HepG2 (cell line): Measurements from ENCODE around the gene STXBP4. TPM values are rescaled to one million over a fixed set of nuclear protein-coding genes. Genes with fewer than 3 reads are reported as not detected.

Source experiments
- CHD2 ChIP-seq: IDR thresholded peaks from 2 replicates; pipeline ENCODE4 v1.6.1; 2011; ENCODE audit warnings: low read depth, low read length, improper control_type of control experiment
- FOXC1 ChIP-seq: sonication (generic); formaldehyde crosslinking; IDR thresholded peaks from 2 replicates; pipeline ENCODE4 v1.8.0; 2022; ENCODE audit warnings: mild to moderate bottlenecking, missing genetic modification reagents, borderline replicate concordance
- RAD21 ChIP-seq: fragments of 450-650 bp; formaldehyde crosslinking; IDR thresholded peaks from 2 replicates; pipeline ENCODE4 v1.5.0; 2020; ENCODE audit warnings: mild to moderate bottlenecking
- SRY ChIP-seq: sonication (generic); formaldehyde crosslinking; IDR thresholded peaks from 2 replicates; pipeline ENCODE4 v1.8.0; 2022; ENCODE audit warnings: mild to moderate bottlenecking, missing genetic modification reagents
- ZFP36L1 ChIP-seq: sonication (generic); formaldehyde crosslinking; IDR thresholded peaks from 2 replicates; pipeline ENCODE4 v1.8.0; 2022; ENCODE audit warnings: mild to moderate bottlenecking, missing genetic modification reagents, moderate library complexity
- ZNF136 ChIP-seq: sonication (generic); formaldehyde crosslinking; IDR thresholded peaks from 2 replicates; pipeline ENCODE4 v1.8.1; 2022; ENCODE audit warnings: low read depth, mild to moderate bottlenecking, moderate library complexity, missing genetic modification reagents
- ZNF530 ChIP-seq: sonication (generic); formaldehyde crosslinking; IDR thresholded peaks from 2 replicates; pipeline ENCODE4 v1.5.0; 2020; ENCODE audit warnings: low read depth, mild to moderate bottlenecking, missing genetic modification reagents
- ZNF556 ChIP-seq: sonication (generic); formaldehyde crosslinking; IDR thresholded peaks from 2 replicates; pipeline ENCODE4 v1.4.0; 2020; ENCODE audit warnings: mild to moderate bottlenecking, missing genetic modification reagents, borderline replicate concordance
- polyA plus RNA-seq, 8 experiments: library from polyadenylated mRNA; depleted of rRNA in 3 of 8; stranded (reverse) in 7 of 8; unstranded in 1 of 8; fragments of >200 nt; fragmentation: Illumina TruSeq in 4 of 8; extraction: Trizol in 4 of 8; gene quantifications; 2 replicates each; pipeline versions ENCODE4 v1.2.1 to v1.2.3, GENCODE V29; 2011 to 2016; ENCODE audit warnings: low read depth in 4 of 8, missing spikeins in 1 of 8, mixed read lengths in 1 of 8; ENCODE audit not compliant: insufficient read depth in 1 of 8
- total RNA-seq, 5 experiments: library from RNA; depleted of rRNA; stranded (reverse); fragments of >200 nt; fragmentation: Illumina TruSeq; extraction: Trizol; gene quantifications; 2 replicates each; pipeline ENCODE4 v1.2.3, GENCODE V29; 2016; ENCODE audit warnings: low read depth in 1 of 5
- TF ChIP-seq, protein P1 (sequence below): sonication (generic); formaldehyde crosslinking; IDR thresholded peaks from 2 replicates; pipeline ENCODE4 v1.5.0; 2020; ENCODE audit warnings: missing genetic modification reagents, mild to moderate bottlenecking, borderline replicate concordance
- TF ChIP-seq, protein P2 (sequence below): sonication (generic); formaldehyde crosslinking; IDR thresholded peaks from 2 replicates; pipeline ENCODE4 v1.5.1; 2020; ENCODE audit warnings: mild to moderate bottlenecking, moderate library complexity, missing genetic modification reagents
- TF ChIP-seq, protein P3 (sequence below): sonication (generic); formaldehyde crosslinking; IDR thresholded peaks from 2 replicates; pipeline ENCODE4 v1.8.1; 2023; ENCODE audit warnings: mild to moderate bottlenecking, missing genetic modification reagents
- TF ChIP-seq, protein P4 (sequence below): sonication (generic); formaldehyde crosslinking; IDR thresholded peaks from 2 replicates; pipeline ENCODE4 v1.4.0; 2020; ENCODE audit warnings: mild to moderate bottlenecking, missing genetic modification reagents
- TF ChIP-seq, protein P5 (sequence below): sonication (generic); formaldehyde crosslinking; IDR thresholded peaks from 2 replicates; pipeline ENCODE4 v1.5.0; 2020; ENCODE audit warnings: missing genetic modification reagents
- TF ChIP-seq, protein P6 (sequence below): sonication (generic); formaldehyde crosslinking; IDR thresholded peaks from 2 replicates; pipeline ENCODE4 v1.5.1; 2020; ENCODE audit warnings: mild to moderate bottlenecking, missing genetic modification reagents
- TF ChIP-seq, protein P7 (sequence below): sonication (generic); formaldehyde crosslinking; IDR thresholded peaks from 2 replicates; pipeline ENCODE4 v1.4.0; 2020; ENCODE audit warnings: missing genetic modification reagents

The STXBP4 gene
- total and polyA plus RNA-seq, 2 of the 13 experiments (the other 11 are each of a cell fraction or from before 2014, with no cell fraction given), result 8.5 to 36.1 TPM

DNA sequence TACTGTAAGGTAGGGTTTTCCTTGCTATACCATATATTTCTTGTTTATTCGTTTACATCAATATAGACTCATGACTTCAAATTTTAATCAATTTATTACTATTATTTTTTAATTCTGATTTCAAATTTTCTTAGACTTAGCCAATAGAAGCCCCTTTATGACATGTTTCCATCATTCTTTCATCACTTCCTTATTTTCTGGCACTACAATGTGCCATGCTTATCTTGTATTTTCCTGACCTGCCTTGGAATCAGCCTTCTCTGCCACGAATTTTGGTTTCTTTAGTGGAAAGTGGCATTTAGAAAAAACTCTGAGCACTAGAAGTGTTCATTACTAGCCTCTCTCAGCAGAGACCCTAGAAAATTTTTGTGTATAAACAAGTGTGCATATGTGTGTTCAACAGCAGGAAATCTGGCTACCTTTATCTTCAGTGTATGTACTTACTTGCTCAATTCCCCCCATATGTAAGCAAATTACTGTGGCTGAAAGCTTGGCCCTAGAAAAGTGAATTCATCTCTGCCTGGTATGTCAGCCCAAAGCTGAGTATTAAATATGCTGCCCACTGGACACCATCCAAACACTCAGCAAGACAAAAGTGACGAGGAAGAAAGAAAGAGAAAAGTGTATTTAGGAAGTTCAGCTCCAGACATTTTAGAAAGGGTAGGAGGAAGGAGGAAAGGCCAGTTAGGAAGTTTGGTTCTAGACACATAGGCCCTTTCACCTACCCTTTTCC lies 4.0 kb downstream of the STXBP4 start (continued):
- TF ChIP-seq, protein P1, sequence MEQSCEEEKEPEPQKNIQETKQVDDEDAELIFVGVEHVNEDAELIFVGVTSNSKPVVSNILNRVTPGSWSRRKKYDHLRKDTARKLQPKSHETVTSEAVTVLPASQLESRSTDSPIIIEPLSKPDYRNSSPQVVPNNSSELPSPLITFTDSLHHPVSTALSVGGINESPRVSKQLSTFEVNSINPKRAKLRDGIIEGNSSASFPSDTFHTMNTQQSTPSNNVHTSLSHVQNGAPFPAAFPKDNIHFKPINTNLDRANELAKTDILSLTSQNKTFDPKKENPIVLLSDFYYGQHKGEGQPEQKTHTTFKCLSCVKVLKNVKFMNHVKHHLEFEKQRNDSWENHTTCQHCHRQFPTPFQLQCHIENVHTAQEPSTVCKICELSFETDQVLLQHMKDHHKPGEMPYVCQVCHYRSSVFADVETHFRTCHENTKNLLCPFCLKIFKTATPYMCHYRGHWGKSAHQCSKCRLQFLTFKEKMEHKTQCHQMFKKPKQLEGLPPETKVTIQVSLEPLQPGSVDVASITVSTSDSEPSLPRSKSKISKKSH (CRISPR knock-in tag), result no peak
- TF ChIP-seq CHD2 (no peak), ZNF136 (CRISPR knock-in tag) (no peak), FOXC1 (CRISPR knock-in tag) (peak; percentile 33; the same call in 1 of the 2 replicates), ZFP36L1 (CRISPR knock-in tag) (no peak), SRY (CRISPR knock-in tag) (no peak), ZNF556 (CRISPR knock-in tag) (no peak), RAD21 (CRISPR knock-in tag) (no peak), ZNF530 (CRISPR knock-in tag) (no peak)
- TF ChIP-seq, protein P2, sequence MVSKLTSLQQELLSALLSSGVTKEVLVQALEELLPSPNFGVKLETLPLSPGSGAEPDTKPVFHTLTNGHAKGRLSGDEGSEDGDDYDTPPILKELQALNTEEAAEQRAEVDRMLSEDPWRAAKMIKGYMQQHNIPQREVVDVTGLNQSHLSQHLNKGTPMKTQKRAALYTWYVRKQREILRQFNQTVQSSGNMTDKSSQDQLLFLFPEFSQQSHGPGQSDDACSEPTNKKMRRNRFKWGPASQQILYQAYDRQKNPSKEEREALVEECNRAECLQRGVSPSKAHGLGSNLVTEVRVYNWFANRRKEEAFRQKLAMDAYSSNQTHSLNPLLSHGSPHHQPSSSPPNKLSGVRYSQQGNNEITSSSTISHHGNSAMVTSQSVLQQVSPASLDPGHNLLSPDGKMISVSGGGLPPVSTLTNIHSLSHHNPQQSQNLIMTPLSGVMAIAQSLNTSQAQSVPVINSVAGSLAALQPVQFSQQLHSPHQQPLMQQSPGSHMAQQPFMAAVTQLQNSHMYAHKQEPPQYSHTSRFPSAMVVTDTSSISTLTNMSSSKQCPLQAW, result peak; percentile 74
- TF ChIP-seq, protein P3, sequence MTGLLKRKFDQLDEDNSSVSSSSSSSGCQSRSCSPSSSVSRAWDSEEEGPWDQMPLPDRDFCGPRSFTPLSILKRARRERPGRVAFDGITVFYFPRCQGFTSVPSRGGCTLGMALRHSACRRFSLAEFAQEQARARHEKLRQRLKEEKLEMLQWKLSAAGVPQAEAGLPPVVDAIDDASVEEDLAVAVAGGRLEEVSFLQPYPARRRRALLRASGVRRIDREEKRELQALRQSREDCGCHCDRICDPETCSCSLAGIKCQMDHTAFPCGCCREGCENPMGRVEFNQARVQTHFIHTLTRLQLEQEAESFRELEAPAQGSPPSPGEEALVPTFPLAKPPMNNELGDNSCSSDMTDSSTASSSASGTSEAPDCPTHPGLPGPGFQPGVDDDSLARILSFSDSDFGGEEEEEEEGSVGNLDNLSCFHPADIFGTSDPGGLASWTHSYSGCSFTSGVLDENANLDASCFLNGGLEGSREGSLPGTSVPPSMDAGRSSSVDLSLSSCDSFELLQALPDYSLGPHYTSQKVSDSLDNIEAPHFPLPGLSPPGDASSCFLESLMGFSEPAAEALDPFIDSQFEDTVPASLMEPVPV (CRISPR knock-in tag), result no peak
- TF ChIP-seq, protein P4, sequence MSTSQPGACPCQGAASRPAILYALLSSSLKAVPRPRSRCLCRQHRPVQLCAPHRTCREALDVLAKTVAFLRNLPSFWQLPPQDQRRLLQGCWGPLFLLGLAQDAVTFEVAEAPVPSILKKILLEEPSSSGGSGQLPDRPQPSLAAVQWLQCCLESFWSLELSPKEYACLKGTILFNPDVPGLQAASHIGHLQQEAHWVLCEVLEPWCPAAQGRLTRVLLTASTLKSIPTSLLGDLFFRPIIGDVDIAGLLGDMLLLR (CRISPR knock-in tag), result no peak
- TF ChIP-seq, protein P5, sequence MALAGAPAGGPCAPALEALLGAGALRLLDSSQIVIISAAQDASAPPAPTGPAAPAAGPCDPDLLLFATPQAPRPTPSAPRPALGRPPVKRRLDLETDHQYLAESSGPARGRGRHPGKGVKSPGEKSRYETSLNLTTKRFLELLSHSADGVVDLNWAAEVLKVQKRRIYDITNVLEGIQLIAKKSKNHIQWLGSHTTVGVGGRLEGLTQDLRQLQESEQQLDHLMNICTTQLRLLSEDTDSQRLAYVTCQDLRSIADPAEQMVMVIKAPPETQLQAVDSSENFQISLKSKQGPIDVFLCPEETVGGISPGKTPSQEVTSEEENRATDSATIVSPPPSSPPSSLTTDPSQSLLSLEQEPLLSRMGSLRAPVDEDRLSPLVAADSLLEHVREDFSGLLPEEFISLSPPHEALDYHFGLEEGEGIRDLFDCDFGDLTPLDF (CRISPR knock-in tag), result no peak
- TF ChIP-seq, protein P6, sequence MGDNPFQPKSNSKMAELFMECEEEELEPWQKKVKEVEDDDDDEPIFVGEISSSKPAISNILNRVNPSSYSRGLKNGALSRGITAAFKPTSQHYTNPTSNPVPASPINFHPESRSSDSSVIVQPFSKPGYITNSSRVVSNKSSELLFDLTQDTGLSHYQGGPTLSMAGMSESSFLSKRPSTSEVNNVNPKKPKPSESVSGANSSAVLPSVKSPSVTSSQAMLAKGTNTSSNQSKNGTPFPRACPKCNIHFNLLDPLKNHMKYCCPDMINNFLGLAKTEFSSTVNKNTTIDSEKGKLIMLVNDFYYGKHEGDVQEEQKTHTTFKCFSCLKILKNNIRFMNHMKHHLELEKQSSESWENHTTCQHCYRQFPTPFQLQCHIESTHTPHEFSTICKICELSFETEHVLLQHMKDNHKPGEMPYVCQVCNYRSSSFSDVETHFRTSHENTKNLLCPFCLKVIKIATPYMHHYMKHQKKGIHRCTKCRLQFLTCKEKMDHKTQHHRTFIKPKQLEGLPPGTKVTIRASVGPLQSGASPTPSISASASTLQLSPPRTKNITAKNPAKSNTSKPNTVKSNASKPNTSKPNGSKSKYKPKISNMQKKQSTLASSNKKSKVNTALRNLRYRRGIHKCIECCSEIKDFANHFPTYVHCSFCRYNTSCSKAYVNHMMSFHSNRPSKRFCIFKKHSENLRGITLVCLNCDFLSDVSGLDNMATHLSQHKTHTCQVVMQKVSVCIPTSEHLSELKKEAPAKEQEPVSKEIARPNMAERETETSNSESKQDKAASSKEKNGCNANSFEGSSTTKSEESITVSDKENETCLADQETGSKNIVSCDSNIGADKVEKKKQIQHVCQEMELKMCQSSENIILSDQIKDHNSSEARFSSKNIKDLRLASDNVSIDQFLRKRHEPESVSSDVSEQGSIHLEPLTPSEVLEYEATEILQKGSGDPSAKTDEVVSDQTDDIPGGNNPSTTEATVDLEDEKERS, result no peak
- TF ChIP-seq, protein P7, sequence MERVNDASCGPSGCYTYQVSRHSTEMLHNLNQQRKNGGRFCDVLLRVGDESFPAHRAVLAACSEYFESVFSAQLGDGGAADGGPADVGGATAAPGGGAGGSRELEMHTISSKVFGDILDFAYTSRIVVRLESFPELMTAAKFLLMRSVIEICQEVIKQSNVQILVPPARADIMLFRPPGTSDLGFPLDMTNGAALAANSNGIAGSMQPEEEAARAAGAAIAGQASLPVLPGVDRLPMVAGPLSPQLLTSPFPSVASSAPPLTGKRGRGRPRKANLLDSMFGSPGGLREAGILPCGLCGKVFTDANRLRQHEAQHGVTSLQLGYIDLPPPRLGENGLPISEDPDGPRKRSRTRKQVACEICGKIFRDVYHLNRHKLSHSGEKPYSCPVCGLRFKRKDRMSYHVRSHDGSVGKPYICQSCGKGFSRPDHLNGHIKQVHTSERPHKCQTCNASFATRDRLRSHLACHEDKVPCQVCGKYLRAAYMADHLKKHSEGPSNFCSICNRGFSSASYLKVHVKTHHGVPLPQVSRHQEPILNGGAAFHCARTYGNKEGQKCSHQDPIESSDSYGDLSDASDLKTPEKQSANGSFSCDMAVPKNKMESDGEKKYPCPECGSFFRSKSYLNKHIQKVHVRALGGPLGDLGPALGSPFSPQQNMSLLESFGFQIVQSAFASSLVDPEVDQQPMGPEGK (CRISPR knock-in tag), result no peak
